Prostate gland (tissue), 2 donors: ENCODE measurements around the gene CENPN.

Experiments used
- POLR2AphosphoS5 ChIP-seq: sonication (generic); formaldehyde crosslinking; IDR thresholded peaks from one replicate; pipeline ENCODE4 v1.6.1; 2017; ENCODE audit warnings: antibody characterized with exemption
- TF ChIP-seq, protein P1 (sequence below), 4 experiments: fragments of 200-600 bp in 2 of 4; fragments of 450-650 bp in 2 of 4; sonication (generic) in 2 of 4; IDR thresholded peaks; 1 replicate in 3 of 4; 2 replicates in 1 of 4; pipeline ENCODE4 v1.5.1; 2016 to 2019; ENCODE audit warnings: antibody characterized with exemption in 4 of 4, mild to moderate bottlenecking in 2 of 4, moderate library complexity in 2 of 4

DNA sequence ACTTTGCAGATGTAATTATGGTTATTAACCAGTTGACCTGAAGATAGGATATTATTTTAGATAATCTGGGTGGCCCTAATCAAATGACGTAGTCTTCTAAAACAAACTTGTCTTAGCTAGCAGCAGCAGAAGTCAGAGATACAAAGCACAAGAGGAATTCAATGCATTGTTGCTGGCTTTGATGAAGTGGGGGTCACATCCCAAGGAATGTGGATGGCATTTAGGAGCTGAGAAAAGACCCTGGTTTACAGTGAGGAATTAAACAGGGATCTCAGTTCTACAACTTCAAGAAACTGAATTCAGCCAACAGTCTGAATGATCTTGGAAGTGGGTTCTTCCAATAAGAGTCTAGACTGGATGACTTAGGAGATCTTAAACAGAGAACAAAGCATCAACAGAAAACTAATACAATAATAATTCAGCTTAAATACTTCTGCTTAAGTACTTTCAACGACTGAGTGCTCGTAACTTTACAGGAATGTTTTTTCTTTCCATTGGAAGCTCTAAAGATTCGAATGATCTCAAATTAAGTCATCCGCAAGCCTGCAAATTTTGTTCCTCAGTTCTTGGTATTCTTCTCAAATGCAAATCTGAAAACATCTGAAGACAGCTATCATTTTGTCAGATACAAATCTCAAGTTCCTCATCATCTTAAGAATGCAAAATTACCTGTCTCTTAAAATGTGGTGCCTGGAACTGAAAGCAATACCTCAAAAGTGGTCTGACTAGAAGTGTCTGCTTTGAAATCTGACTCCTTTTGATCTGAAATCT, 66.7 kb downstream of the CENPN start:
- TF ChIP-seq, protein P1, sequence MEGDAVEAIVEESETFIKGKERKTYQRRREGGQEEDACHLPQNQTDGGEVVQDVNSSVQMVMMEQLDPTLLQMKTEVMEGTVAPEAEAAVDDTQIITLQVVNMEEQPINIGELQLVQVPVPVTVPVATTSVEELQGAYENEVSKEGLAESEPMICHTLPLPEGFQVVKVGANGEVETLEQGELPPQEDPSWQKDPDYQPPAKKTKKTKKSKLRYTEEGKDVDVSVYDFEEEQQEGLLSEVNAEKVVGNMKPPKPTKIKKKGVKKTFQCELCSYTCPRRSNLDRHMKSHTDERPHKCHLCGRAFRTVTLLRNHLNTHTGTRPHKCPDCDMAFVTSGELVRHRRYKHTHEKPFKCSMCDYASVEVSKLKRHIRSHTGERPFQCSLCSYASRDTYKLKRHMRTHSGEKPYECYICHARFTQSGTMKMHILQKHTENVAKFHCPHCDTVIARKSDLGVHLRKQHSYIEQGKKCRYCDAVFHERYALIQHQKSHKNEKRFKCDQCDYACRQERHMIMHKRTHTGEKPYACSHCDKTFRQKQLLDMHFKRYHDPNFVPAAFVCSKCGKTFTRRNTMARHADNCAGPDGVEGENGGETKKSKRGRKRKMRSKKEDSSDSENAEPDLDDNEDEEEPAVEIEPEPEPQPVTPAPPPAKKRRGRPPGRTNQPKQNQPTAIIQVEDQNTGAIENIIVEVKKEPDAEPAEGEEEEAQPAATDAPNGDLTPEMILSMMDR (IDR thresholded peaks at IDR 0.05) = no peak
- peak; percentile 40 for TF ChIP-seq POLR2AphosphoS5
